ENCODE results near the gene BCL2L15.

BCL2L15 gene

GRCh38 chr1:113850127-113850796, 37.1 kb downstream of the BCL2L15 start:
- no peak for DNase-seq (ENCODE audit: insufficient read length, low spot score)
- no peak for FAIRE-seq
- TF ChIP-seq POLR2AphosphoS5 (IDR thresholded peaks at IDR 0.05; ENCODE audit: low read depth, low read length) (no peak), POU2F2 (IDR thresholded peaks at IDR 0.05; ENCODE audit: low read depth, low read length) (no peak), SPI1 (IDR thresholded peaks at IDR 0.05; ENCODE audit: low read depth, low read length) (no peak), PAX5 (IDR thresholded peaks at IDR 0.05; ENCODE audit: insufficient read depth, low read length, severe bottlenecking) (no peak), TAF1 (IDR thresholded peaks at IDR 0.05; ENCODE audit: low read depth, low read length) (no peak), POLR2A (IDR thresholded peaks at IDR 0.05; ENCODE audit: low read depth, low read length) (no peak)

GRCh38 chr1:113849072-113849471, 38.3 kb downstream of the BCL2L15 start:
- DNase-seq (ENCODE audit: insufficient read length, low spot score): no peak
- TF ChIP-seq PAX5 (IDR thresholded peaks at IDR 0.05; ENCODE audit: insufficient read depth, low read length, severe bottlenecking) (no peak), TAF1 (IDR thresholded peaks at IDR 0.05; ENCODE audit: low read depth, low read length) (no peak), SPI1 (IDR thresholded peaks at IDR 0.05; ENCODE audit: low read depth, low read length) (no peak)
- FAIRE-seq: no peak

GRCh38 chr1:113846391-113847035, 40.9 kb downstream of the BCL2L15 start:
- FAIRE-seq: no peak
- no peak for DNase-seq (ENCODE audit: insufficient read length, low spot score)
- no peak for TF ChIP-seq POLR2A (IDR thresholded peaks at IDR 0.05; ENCODE audit: low read depth, low read length)
- TF ChIP-seq TAF1 (IDR thresholded peaks at IDR 0.05; ENCODE audit: low read depth, low read length): no peak
- no peak for TF ChIP-seq PAX5 (IDR thresholded peaks at IDR 0.05; ENCODE audit: insufficient read depth, low read length, severe bottlenecking)
- no peak for TF ChIP-seq POU2F2 (IDR thresholded peaks at IDR 0.05; ENCODE audit: low read depth, low read length)
- TF ChIP-seq POLR2AphosphoS5 (IDR thresholded peaks at IDR 0.05; ENCODE audit: low read depth, low read length): no peak
- TF ChIP-seq SPI1 (IDR thresholded peaks at IDR 0.05; ENCODE audit: low read depth, low read length): no peak

GRCh38 chr1:113836534-113836933, 50.8 kb downstream of the BCL2L15 start:
- TF ChIP-seq PAX5 (IDR thresholded peaks at IDR 0.05; ENCODE audit: insufficient read depth, low read length, severe bottlenecking) (no peak), SPI1 (IDR thresholded peaks at IDR 0.05; ENCODE audit: low read depth, low read length) (no peak), POU2F2 (IDR thresholded peaks at IDR 0.05; ENCODE audit: low read depth, low read length) (no peak), POLR2AphosphoS5 (IDR thresholded peaks at IDR 0.05; ENCODE audit: low read depth, low read length) (no peak), POLR2A (IDR thresholded peaks at IDR 0.05; ENCODE audit: low read depth, low read length) (no peak), TAF1 (IDR thresholded peaks at IDR 0.05; ENCODE audit: low read depth, low read length) (no peak)
- DNase-seq (ENCODE audit: insufficient read length, low spot score) (no peak), FAIRE-seq (no peak)

GRCh38 chr1:113835686-113836290, 51.6 kb downstream of the BCL2L15 start:
- TF ChIP-seq POU2F2 (IDR thresholded peaks at IDR 0.05; ENCODE audit: low read depth, low read length) (no peak), TAF1 (IDR thresholded peaks at IDR 0.05; ENCODE audit: low read depth, low read length) (no peak), POLR2AphosphoS5 (IDR thresholded peaks at IDR 0.05; ENCODE audit: low read depth, low read length) (no peak), SPI1 (IDR thresholded peaks at IDR 0.05; ENCODE audit: low read depth, low read length) (no peak), PAX5 (IDR thresholded peaks at IDR 0.05; ENCODE audit: insufficient read depth, low read length, severe bottlenecking) (no peak), POLR2A (IDR thresholded peaks at IDR 0.05; ENCODE audit: low read depth, low read length) (no peak)
- DNase-seq (ENCODE audit: insufficient read length, low spot score) (no peak), FAIRE-seq (no peak)

GRCh38 chr1:113834716-113835115, 52.7 kb downstream of the BCL2L15 start:
- FAIRE-seq (no peak), DNase-seq (ENCODE audit: insufficient read length, low spot score) (no peak)
- TF ChIP-seq POU2F2 (IDR thresholded peaks at IDR 0.05; ENCODE audit: low read depth, low read length) (no peak), POLR2AphosphoS5 (IDR thresholded peaks at IDR 0.05; ENCODE audit: low read depth, low read length) (no peak), POLR2A (IDR thresholded peaks at IDR 0.05; ENCODE audit: low read depth, low read length) (no peak), PAX5 (IDR thresholded peaks at IDR 0.05; ENCODE audit: insufficient read depth, low read length, severe bottlenecking) (no peak), SPI1 (IDR thresholded peaks at IDR 0.05; ENCODE audit: low read depth, low read length) (no peak), TAF1 (IDR thresholded peaks at IDR 0.05; ENCODE audit: low read depth, low read length) (no peak)

Measured in GM12891 (cell line).